OCI-LY1 (cell line): ENCODE measurements around the gene RASAL2.

ENCODE experiments used
- CTCF ChIP-seq: fragments of 200-600 bp; sonication (generic), shearing (Covaris generic); IDR thresholded peaks from 2 replicates; pipeline ENCODE4 v1.5.1; 2017; ENCODE audit warnings: mild to moderate bottlenecking, antibody characterized with exemption, low read length, moderate library complexity, mixed read lengths
- EZH2 ChIP-seq: fragments of 200-600 bp; sonication (generic), shearing (Covaris generic); IDR thresholded peaks from 2 replicates; pipeline ENCODE4 v1.8.0; 2017; ENCODE audit warnings: borderline replicate concordance, mixed run types, mild to moderate bottlenecking, antibody characterized with exemption, low read length, moderate library complexity, mixed read lengths

- TF ChIP-seq CTCF, result no peak
- no peak for TF ChIP-seq EZH2
Observed at GRCh38 chr1:178275553-178275952, 181.6 kb downstream of the RASAL2 start.
